Fibroblast of lung (primary cell): Measurements from ENCODE around the gene VEPH1.

ENCODE experiments used
- EZH2 ChIP-seq: IDR thresholded peaks from 2 replicates; pipeline ENCODE4 v1.5.1; 2012; ENCODE audit warnings: low read length, control low read depth, mild to moderate bottlenecking; ENCODE audit errors: missing control alignments
- TF ChIP-seq, protein P1 (sequence below), 2 donors: IDR thresholded peaks in 1 of 2; conservative IDR thresholded peaks in 1 of 2; 1 replicate in 1 of 2; 2 replicates in 1 of 2; pipeline ENCODE4 v1.5.1; 2011 to 2012; ENCODE audit warnings: low read length in 2 of 2, control low read depth in 1 of 2, inconsistent platforms in 1 of 2, low read depth in 1 of 2, mild to moderate bottlenecking in 1 of 2

DNA sequence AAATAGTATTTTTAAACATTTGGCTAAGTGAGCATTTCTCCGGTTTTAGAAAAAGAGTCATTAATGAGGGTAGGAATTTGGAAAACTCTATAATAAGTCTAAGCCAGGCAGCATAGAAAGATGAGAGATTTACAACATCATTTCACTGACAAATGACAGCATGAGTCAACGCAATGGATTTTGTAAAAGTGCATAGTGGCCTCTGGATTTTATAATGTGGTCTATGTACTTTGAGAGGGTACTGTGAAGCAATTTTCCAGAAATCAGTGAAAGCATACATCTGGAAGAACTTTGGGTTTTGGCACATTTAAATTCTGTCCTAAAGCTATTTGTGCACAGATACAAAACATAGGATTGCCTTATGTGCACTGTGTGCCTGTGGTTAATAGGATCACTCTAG is 212.4 kb downstream of the VEPH1 start:
- TF ChIP-seq, protein P1, sequence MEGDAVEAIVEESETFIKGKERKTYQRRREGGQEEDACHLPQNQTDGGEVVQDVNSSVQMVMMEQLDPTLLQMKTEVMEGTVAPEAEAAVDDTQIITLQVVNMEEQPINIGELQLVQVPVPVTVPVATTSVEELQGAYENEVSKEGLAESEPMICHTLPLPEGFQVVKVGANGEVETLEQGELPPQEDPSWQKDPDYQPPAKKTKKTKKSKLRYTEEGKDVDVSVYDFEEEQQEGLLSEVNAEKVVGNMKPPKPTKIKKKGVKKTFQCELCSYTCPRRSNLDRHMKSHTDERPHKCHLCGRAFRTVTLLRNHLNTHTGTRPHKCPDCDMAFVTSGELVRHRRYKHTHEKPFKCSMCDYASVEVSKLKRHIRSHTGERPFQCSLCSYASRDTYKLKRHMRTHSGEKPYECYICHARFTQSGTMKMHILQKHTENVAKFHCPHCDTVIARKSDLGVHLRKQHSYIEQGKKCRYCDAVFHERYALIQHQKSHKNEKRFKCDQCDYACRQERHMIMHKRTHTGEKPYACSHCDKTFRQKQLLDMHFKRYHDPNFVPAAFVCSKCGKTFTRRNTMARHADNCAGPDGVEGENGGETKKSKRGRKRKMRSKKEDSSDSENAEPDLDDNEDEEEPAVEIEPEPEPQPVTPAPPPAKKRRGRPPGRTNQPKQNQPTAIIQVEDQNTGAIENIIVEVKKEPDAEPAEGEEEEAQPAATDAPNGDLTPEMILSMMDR (conservative IDR thresholded peaks at IDR 0.05 in 1 of 2, IDR thresholded peaks at IDR 0.05 in 1 of 2; ENCODE audit: low read depth in 1 of 2, low read length in 2 of 2) = no peak
- no peak for TF ChIP-seq EZH2
